T-helper 1 cell treated with Interleukin-12 subunit alpha and Interleukin-12 subunit beta and Interleukin-4 antibody, amounts not matched to agents 30 μg/mL and 1 μg/mL, for 36 hours (primary cell): Measurements from ENCODE around the gene UBALD1.

Experiments
- H3K27ac Mint-ChIP-seq: one replicate; pipeline ENCODE4 v1.8.0; 2021; ENCODE audit warnings: mild to moderate bottlenecking, mixed read lengths
- H3K27me3 Mint-ChIP-seq: one replicate; pipeline ENCODE4 v1.8.0; 2021; ENCODE audit warnings: low read depth, mixed read lengths
- H3K36me3 Mint-ChIP-seq: one replicate; pipeline ENCODE4 v1.8.0; 2021; ENCODE audit warnings: low read depth, mixed read lengths
- H3K4me1 Mint-ChIP-seq: one replicate; pipeline ENCODE4 v1.8.0; 2021; ENCODE audit warnings: low read depth, mixed read lengths
- H3K4me3 Mint-ChIP-seq: one replicate; pipeline ENCODE4 v1.8.0; 2021; ENCODE audit warnings: mild to moderate bottlenecking, moderate library complexity, mixed read lengths
- H3K9me3 Mint-ChIP-seq: one replicate; pipeline ENCODE4 v1.8.0; 2021; ENCODE audit warnings: mixed read lengths

Gene UBALD1

GRCh38 chr16:4601036-4601863, 13.4 kb downstream of the UBALD1 start:
- Mint-ChIP-seq H3K4me1 (no peaks in the 10 kb centered on the region), H3K9me3 (no peaks in the 10 kb centered on the region), H3K36me3 (no peaks in the 10 kb centered on the region), H3K27ac (no peak overlapping the region), H3K27me3 (peaks cover 5% of the 10 kb centered on the region), H3K4me3 (no peak overlapping the region)

DNA sequence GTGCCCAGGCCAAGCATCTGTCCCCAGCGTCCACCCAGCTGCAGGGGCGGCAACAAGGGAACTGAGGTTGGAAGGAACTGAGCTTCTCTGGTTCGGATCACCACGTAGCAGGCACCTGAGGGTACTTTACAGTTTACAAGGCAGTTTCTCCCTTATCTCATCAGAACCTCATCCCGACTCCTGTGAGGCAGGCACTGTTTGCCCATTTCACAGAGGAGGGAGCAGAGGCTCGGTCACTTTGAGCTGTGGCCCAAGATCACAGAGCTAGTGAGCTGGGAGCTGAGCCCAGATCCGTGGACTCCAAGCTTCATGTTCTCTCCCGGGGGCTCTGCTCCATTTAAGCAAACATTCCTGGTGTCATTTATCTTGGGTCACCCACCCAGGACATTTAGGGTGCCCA, 15.1 kb downstream of the UBALD1 start:
- Mint-ChIP-seq H3K4me3 (no peak overlapping the region), H3K9me3 (no peaks in the 10 kb centered on the region), H3K27ac (no peak overlapping the region), H3K36me3 (no peaks in the 10 kb centered on the region), H3K4me1 (no peaks in the 10 kb centered on the region), H3K27me3 (peaks cover 5% of the 10 kb centered on the region)

- Mint-ChIP-seq H3K36me3 (no peaks in the 10 kb centered on the region), H3K4me3 (no peak overlapping the region), H3K27ac (no peak overlapping the region), H3K27me3 (peaks cover 5% of the 10 kb centered on the region), H3K4me1 (no peaks in the 10 kb centered on the region), H3K9me3 (no peaks in the 10 kb centered on the region)
These were observed 15.7 kb downstream of the UBALD1 start for GRCh38 chr16:4599037-4599436.

GRCh38 chr16:4597174-4597573, 17.5 kb downstream of the UBALD1 start:
- H3K9me3 Mint-ChIP-seq = no peaks in the 10 kb centered on the region
- H3K4me3 Mint-ChIP-seq = no peak overlapping the region
- no peaks in the 10 kb centered on the region for H3K36me3 Mint-ChIP-seq
- H3K27me3 Mint-ChIP-seq = peaks cover 5% of the 10 kb centered on the region
- no peak overlapping the region for H3K27ac Mint-ChIP-seq
- no peaks in the 10 kb centered on the region for H3K4me1 Mint-ChIP-seq

GRCh38 chr16:4594433-4595410, 20.0 kb downstream of the UBALD1 start:
- Mint-ChIP-seq H3K27me3 (no peaks in the 10 kb centered on the region), H3K9me3 (no peaks in the 10 kb centered on the region), H3K27ac (no peak overlapping the region), H3K36me3 (no peaks in the 10 kb centered on the region), H3K4me1 (no peaks in the 10 kb centered on the region), H3K4me3 (no peak overlapping the region)

DNA sequence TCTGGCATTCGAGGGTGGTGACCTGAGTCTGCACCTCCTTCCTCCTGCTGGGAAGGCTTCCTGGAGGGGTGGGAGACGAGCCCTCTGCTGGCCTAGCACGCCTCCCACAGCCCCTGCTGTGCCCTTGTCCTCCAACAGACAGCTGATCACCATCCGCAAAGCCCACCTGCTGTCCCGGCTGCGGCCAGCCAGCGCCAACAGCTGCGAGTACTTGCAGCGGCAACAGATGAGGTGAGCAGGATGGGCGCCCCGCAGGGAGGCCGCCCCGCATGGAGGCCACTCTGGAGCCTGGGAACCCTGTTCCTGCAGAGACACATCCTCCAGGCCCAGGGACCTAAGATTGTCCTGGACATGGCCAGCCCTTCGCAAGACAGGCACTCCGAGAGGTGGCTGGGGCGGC, 21.6 kb downstream of the UBALD1 start:
- H3K27ac Mint-ChIP-seq = no peak overlapping the region
- H3K4me3 Mint-ChIP-seq = no peak overlapping the region
- H3K4me1 Mint-ChIP-seq = no peaks in the 10 kb centered on the region
- no peaks in the 10 kb centered on the region for H3K27me3 Mint-ChIP-seq
- no peaks in the 10 kb centered on the region for H3K36me3 Mint-ChIP-seq
- H3K9me3 Mint-ChIP-seq = no peaks in the 10 kb centered on the region

GRCh38 chr16:4591706-4592470, 22.8 kb downstream of the UBALD1 start:
- H3K4me3 Mint-ChIP-seq = no peak overlapping the region
- no peak overlapping the region for H3K27ac Mint-ChIP-seq
- no peaks in the 10 kb centered on the region for H3K4me1 Mint-ChIP-seq
- H3K27me3 Mint-ChIP-seq = peaks cover 7% of the 10 kb centered on the region
- H3K9me3 Mint-ChIP-seq = no peaks in the 10 kb centered on the region
- H3K36me3 Mint-ChIP-seq = no peaks in the 10 kb centered on the region

DNA sequence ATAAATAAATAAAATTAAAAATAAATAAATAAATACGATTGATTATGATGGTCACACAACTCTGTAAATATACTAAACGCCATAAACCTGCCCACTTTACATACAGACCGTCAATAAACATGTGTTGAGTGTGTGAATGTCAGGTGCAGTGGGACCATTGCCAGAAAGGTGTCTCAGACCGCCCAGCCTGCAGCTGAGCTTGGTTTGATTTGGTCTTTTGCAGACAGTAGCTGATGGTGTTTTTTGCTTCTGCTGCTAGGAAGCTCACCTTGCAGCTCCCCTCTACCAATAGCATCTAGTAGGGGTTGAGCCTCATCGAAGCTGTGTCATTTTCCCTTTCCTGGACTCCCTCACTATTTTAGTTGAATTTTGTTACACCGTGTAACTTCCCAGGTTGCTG, 23.5 kb downstream of the UBALD1 start:
- Mint-ChIP-seq H3K36me3 (no peaks in the 10 kb centered on the region), H3K4me3 (no peak overlapping the region), H3K27me3 (peaks cover 14% of the 10 kb centered on the region), H3K4me1 (no peaks in the 10 kb centered on the region), H3K27ac (no peak overlapping the region), H3K9me3 (no peaks in the 10 kb centered on the region)

DNA sequence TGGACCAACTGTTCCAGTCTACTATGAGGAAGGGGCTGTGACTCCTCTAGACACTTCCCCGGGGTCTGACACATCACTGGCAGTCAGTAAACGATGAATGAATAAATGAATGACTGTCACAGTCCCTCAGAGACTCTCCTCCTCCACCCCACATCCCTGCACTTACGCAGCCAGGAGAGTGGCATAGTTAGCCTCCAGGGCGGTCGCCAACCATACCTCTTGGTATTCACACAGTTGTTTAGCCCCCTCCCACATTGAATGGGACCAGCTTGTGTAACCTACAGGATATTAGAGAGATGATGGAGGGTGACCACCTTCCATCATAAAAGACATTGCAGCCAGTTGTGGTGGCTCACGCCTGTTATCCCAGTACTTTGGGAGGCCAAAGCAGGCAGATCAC, 25.7 kb downstream of the UBALD1 start:
- Mint-ChIP-seq H3K27me3 (peaks cover 19% of the 10 kb centered on the region), H3K9me3 (no peaks in the 10 kb centered on the region), H3K36me3 (no peaks in the 10 kb centered on the region), H3K27ac (no peak overlapping the region), H3K4me1 (peaks cover 4% of the 10 kb centered on the region), H3K4me3 (no peak overlapping the region)

DNA sequence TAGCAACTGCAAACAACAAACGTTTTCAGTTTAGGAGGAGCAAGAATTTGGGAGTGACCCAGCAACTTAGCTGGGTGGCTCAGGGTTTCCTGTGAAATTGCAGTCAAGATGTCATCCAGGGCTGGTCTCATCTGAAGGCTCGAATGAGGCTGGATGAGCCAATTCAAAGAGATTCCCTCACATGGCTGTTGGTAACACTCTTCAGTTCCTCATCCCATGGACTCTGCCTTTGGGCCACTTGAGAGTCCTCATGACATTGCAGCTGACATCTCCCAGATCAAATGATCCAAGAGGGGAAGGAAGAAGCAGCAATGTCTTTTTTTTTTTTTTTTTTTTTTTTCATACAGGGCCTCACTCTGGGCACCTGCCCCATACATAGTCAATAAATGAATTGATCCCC, 26.3 kb downstream of the UBALD1 start:
- H3K27ac Mint-ChIP-seq = no peak overlapping the region
- H3K9me3 Mint-ChIP-seq = no peaks in the 10 kb centered on the region
- H3K4me3 Mint-ChIP-seq = no peak overlapping the region
- H3K4me1 Mint-ChIP-seq = peaks cover 4% of the 10 kb centered on the region
- peaks cover 19% of the 10 kb centered on the region for H3K27me3 Mint-ChIP-seq
- no peaks in the 10 kb centered on the region for H3K36me3 Mint-ChIP-seq

DNA sequence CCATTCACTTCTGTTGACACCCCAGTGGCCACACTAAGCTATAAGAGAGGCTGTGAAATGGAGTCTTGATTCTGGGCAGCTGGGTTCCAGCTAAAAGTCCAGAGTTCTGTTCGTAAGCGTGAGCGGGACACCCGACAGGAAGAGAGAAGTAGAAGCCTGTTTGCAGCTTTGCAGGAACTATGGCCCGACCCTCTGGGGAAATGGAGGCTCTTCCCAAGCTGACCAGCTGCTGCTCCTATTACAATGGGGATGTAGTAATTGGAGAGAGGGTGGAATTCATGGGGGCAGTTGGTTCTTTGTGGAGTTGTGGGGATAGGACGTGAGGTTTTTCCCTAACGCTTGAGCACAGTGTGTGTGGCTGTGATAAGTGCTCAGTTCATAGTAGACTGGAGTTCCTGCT, 28.4 kb downstream of the UBALD1 start:
- Mint-ChIP-seq H3K4me1 (peaks cover 4% of the 10 kb centered on the region), H3K9me3 (no peaks in the 10 kb centered on the region), H3K27ac (no peak overlapping the region), H3K36me3 (no peaks in the 10 kb centered on the region), H3K4me3 (no peak overlapping the region), H3K27me3 (peaks cover 19% of the 10 kb centered on the region)

GRCh38 chr16:4583906-4584305, 30.8 kb downstream of the UBALD1 start:
- Mint-ChIP-seq H3K36me3 (no peaks in the 10 kb centered on the region), H3K4me1 (peaks cover 4% of the 10 kb centered on the region), H3K9me3 (no peaks in the 10 kb centered on the region), H3K4me3 (no peak overlapping the region), H3K27ac (no peak overlapping the region), H3K27me3 (peaks cover 19% of the 10 kb centered on the region)

DNA sequence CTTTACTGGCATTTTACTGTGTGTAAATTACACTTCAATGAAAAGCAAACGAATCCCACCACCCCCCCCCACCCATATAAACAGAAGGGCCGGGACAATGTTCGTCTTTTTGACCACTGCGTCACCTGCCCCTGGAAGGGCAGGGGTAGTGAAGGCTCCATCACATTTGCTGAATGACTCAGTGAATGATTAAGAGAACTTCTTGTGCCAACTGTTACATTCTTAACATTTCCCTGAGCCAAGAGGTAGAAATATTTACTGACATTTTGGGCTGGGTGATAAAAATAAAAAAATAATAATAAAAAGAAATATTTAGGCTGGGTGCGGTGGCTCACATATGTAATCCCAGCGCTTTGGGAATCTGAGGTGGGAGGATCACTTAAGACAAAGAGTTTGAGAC, 34.4 kb downstream of the UBALD1 start:
- H3K27ac Mint-ChIP-seq = no peak overlapping the region
- H3K9me3 Mint-ChIP-seq = no peaks in the 10 kb centered on the region
- no peaks in the 10 kb centered on the region for H3K36me3 Mint-ChIP-seq
- no peaks in the 10 kb centered on the region for H3K27me3 Mint-ChIP-seq
- no peaks in the 10 kb centered on the region for H3K4me1 Mint-ChIP-seq
- H3K4me3 Mint-ChIP-seq = no peak overlapping the region

DNA sequence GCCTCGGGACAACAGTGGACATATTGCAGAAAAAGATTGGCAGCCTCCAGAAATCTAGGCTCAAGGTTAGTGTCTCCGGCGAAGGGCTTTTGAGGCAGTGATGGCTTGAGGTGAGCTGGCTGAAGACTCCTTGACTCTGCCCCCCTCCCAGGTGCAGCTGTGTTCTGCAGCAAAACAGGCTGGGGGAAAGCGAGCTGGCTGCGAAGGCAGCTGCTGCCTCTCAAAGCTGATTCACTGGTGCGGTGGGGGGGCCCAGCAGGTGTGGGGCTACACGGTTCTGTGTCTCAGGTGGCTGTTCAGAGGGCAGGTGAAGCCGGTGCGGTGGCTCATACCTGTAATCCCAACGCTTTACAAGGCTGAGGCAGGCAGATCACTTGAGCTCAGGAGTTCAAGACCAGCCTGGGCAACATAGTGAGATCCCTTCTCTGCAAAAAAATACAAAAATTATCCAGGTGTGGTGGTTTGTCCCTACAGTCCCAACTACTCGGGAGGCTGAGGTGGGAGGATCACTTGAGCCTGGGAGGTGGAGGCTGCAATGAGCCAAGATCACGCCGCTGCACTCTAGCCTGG, 35.6 kb downstream of the UBALD1 start:
- Mint-ChIP-seq H3K4me1 (no peaks in the 10 kb centered on the region), H3K27me3 (no peaks in the 10 kb centered on the region), H3K36me3 (no peaks in the 10 kb centered on the region), H3K4me3 (no peak overlapping the region), H3K9me3 (no peaks in the 10 kb centered on the region), H3K27ac (no peak overlapping the region)
